Hepatocyte (in vitro differentiated cells): ENCODE data around the gene CRELD2.

Source experiments
- EZH2 ChIP-seq: fragments of 200-600 bp; sonication (generic); IDR thresholded peaks from 2 replicates; pipeline ENCODE4 v1.6.1; 2016; ENCODE audit warnings: antibody characterized with exemption, mild to moderate bottlenecking, borderline replicate concordance
- TF ChIP-seq, protein P1 (sequence below): fragments of 200-600 bp; sonication (generic); IDR thresholded peaks from 2 replicates; pipeline ENCODE4 v1.5.1; 2016; ENCODE audit warnings: antibody characterized with exemption, mild to moderate bottlenecking; ENCODE audit not compliant: poor library complexity

DNA sequence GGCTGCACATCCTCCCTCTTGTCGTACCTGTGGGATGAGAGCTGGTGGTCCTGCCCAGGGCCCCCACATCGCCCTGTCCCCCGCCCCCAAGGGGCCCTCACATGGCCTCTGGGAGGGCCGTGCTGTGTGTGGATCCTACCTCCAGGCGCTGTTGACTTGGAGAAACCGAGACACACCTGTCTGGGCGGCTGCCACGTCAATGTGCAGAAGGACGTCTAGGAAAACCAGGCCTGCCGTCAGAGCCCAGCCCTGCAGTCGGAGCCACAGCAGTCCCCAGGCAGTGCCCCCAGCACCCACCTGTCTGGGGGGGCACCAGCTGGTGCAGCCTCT lies 14.4 kb upstream of the CRELD2 start:
- TF ChIP-seq, protein P1, sequence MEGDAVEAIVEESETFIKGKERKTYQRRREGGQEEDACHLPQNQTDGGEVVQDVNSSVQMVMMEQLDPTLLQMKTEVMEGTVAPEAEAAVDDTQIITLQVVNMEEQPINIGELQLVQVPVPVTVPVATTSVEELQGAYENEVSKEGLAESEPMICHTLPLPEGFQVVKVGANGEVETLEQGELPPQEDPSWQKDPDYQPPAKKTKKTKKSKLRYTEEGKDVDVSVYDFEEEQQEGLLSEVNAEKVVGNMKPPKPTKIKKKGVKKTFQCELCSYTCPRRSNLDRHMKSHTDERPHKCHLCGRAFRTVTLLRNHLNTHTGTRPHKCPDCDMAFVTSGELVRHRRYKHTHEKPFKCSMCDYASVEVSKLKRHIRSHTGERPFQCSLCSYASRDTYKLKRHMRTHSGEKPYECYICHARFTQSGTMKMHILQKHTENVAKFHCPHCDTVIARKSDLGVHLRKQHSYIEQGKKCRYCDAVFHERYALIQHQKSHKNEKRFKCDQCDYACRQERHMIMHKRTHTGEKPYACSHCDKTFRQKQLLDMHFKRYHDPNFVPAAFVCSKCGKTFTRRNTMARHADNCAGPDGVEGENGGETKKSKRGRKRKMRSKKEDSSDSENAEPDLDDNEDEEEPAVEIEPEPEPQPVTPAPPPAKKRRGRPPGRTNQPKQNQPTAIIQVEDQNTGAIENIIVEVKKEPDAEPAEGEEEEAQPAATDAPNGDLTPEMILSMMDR = no peak
- no peak for TF ChIP-seq EZH2
